HUES64 (cell line): ENCODE data around the gene GMDS.

Experiments
- H3K27ac ChIP-seq: 2 replicates; pipeline ENCODE4 v1.7.0; 2013; ENCODE audit warnings: low read depth, low read length, inconsistent platforms
- H3K27me3 ChIP-seq: 2 replicates; pipeline ENCODE4 v1.6.1; 2013; ENCODE audit warnings: mild to moderate bottlenecking, low read length; ENCODE audit not compliant: insufficient read depth
- H3K36me3 ChIP-seq: 2 replicates; pipeline ENCODE4 v1.6.1; 2013; ENCODE audit warnings: mild to moderate bottlenecking, low read length; ENCODE audit not compliant: insufficient read depth
- H3K4me1 ChIP-seq: 2 replicates; pipeline ENCODE4 v1.6.1; 2013; ENCODE audit warnings: mild to moderate bottlenecking, low read length, moderate library complexity; ENCODE audit not compliant: insufficient read depth
- H3K4me3 ChIP-seq: 2 replicates; pipeline ENCODE4 v1.5.1; 2013; ENCODE audit warnings: mild to moderate bottlenecking, low read length, moderate library complexity
- H3K9ac ChIP-seq: 2 replicates; pipeline ENCODE4 v1.6.1; 2013; ENCODE audit warnings: mild to moderate bottlenecking, low read depth, low read length
- H3K9me3 ChIP-seq: 2 replicates; pipeline ENCODE4 v1.6.1; 2013; ENCODE audit warnings: low read depth, low read length; ENCODE audit not compliant: insufficient read depth
- WGBS: fragments of 150-250, 120-280 bp; methylation state at CpG from one replicate; pipeline ENCODE4 v1.1.7; 2013; ENCODE audit warnings: missing lambda C conversion rate; 5-methylcytosine and 5-hydroxymethylcytosine counted together

Gene GMDS

GRCh38 chr6:1933292-1933691 is 312.1 kb downstream of the GMDS start:
- H3K9me3 ChIP-seq, result no peaks in the 10 kb centered on the region
- WGBS, result 98% methylated on average over 4 of the region's 4 CpGs
- no peak overlapping the region for H3K4me3 ChIP-seq
- no peak overlapping the region for H3K9ac ChIP-seq
- H3K27ac ChIP-seq, result no peak overlapping the region
- no peaks in the 10 kb centered on the region for H3K4me1 ChIP-seq
- no peaks in the 10 kb centered on the region for H3K36me3 ChIP-seq
- H3K27me3 ChIP-seq, result no peaks in the 10 kb centered on the region

- H3K36me3 ChIP-seq, result no peaks in the 10 kb centered on the region
- H3K27ac ChIP-seq, result no peak overlapping the region
These were observed 313.6 kb downstream of the GMDS start for GRCh38 chr6:1931817-1932216.

GRCh38 chr6:1930356-1930755 is 315.0 kb downstream of the GMDS start:
- Histone ChIP-seq H3K27ac (no peak overlapping the region), H3K9ac (no peak overlapping the region), H3K4me1 (0 out of 2 replicates have a peak, but pooled peaks cover 4% of the 10 kb centered on the region), H3K36me3 (no peaks in the 10 kb centered on the region), H3K27me3 (no peaks in the 10 kb centered on the region), H3K9me3 (no peaks in the 10 kb centered on the region), H3K4me3 (no peak overlapping the region)
- 61% methylated on average over 1 of the region's 2 CpGs for WGBS

More at GRCh38 chr6:1931817-1932216, 313.6 kb downstream of the GMDS start:
- no peaks in the 10 kb centered on the region for H3K4me1 ChIP-seq
- no peaks in the 10 kb centered on the region for H3K9me3 ChIP-seq
- H3K27me3 ChIP-seq, result no peaks in the 10 kb centered on the region
- WGBS, result 94% methylated on average over 5 of the region's 5 CpGs
- no peak overlapping the region for H3K9ac ChIP-seq
- no peak overlapping the region for H3K4me3 ChIP-seq

- 93% methylated on average over 9 of the region's 9 CpGs for WGBS
- H3K4me1 ChIP-seq, result 0 out of 2 replicates have a peak, but pooled peaks cover 4% of the 10 kb centered on the region
These were observed 315.5 kb downstream of the GMDS start for GRCh38 chr6:1929931-1930330.

GRCh38 chr6:1925743-1926430 is 319.5 kb downstream of the GMDS start:
- Histone ChIP-seq H3K9ac (no peak overlapping the region), H3K9me3 (no peaks in the 10 kb centered on the region), H3K36me3 (no peaks in the 10 kb centered on the region), H3K27me3 (no peaks in the 10 kb centered on the region), H3K27ac (no peak overlapping the region), H3K4me1 (0 out of 2 replicates have a peak, but pooled peaks cover 4% of the 10 kb centered on the region), H3K4me3 (no peak overlapping the region)
- 75% methylated on average over 10 of the region's 10 CpGs for WGBS

More at GRCh38 chr6:1929931-1930330, 315.5 kb downstream of the GMDS start:
- Histone ChIP-seq H3K27me3 (no peaks in the 10 kb centered on the region), H3K36me3 (no peaks in the 10 kb centered on the region), H3K4me3 (no peak overlapping the region), H3K9ac (no peak overlapping the region), H3K27ac (no peak overlapping the region), H3K9me3 (no peaks in the 10 kb centered on the region)

GRCh38 chr6:1923449-1923848 is 322.0 kb downstream of the GMDS start:
- no peaks in the 10 kb centered on the region for H3K9me3 ChIP-seq
- H3K4me3 ChIP-seq, result no peak overlapping the region
- 96% methylated on average over 13 of the region's 14 CpGs for WGBS
- H3K27ac ChIP-seq, result no peak overlapping the region
- H3K9ac ChIP-seq, result no peak overlapping the region
- no peaks in the 10 kb centered on the region for H3K27me3 ChIP-seq
- H3K36me3 ChIP-seq, result no peaks in the 10 kb centered on the region
- H3K4me1 ChIP-seq, result 0 out of 2 replicates have a peak, but pooled peaks cover 9% of the 10 kb centered on the region

- 81% methylated on average over 9 of the region's 9 CpGs for WGBS
- H3K9me3 ChIP-seq, result no peaks in the 10 kb centered on the region
- H3K27me3 ChIP-seq, result no peaks in the 10 kb centered on the region
- H3K4me1 ChIP-seq, result peaks cover 25% of the 10 kb centered on the region
- no peak overlapping the region for H3K9ac ChIP-seq
- H3K36me3 ChIP-seq, result no peaks in the 10 kb centered on the region
- no peak overlapping the region for H3K4me3 ChIP-seq
- no peak overlapping the region for H3K27ac ChIP-seq
These were observed 327.6 kb downstream of the GMDS start for GRCh38 chr6:1917626-1918371.

GRCh38 chr6:1916334-1917070 is 328.9 kb downstream of the GMDS start:
- Histone ChIP-seq H3K4me3 (no peak overlapping the region), H3K36me3 (no peaks in the 10 kb centered on the region), H3K4me1 (peaks cover 25% of the 10 kb centered on the region), H3K27me3 (no peaks in the 10 kb centered on the region), H3K27ac (no peak overlapping the region), H3K9ac (no peak overlapping the region), H3K9me3 (no peaks in the 10 kb centered on the region)
- WGBS, result 90% methylated on average over 6 of the region's 8 CpGs

GRCh38 chr6:1915226-1915625 is 330.2 kb downstream of the GMDS start:
- Histone ChIP-seq H3K36me3 (no peaks in the 10 kb centered on the region), H3K27me3 (no peaks in the 10 kb centered on the region), H3K9ac (no peak overlapping the region), H3K4me1 (peaks cover 24% of the 10 kb centered on the region), H3K4me3 (no peak overlapping the region), H3K27ac (no peak overlapping the region), H3K9me3 (no peaks in the 10 kb centered on the region)
- whole genome bisulfite sequencing, result 93% methylated on average over 9 of the region's 9 CpGs

- Histone ChIP-seq H3K9me3 (no peaks in the 10 kb centered on the region), H3K36me3 (no peaks in the 10 kb centered on the region), H3K27me3 (no peaks in the 10 kb centered on the region), H3K9ac (no peak overlapping the region), H3K4me1 (peaks cover 30% of the 10 kb centered on the region), H3K4me3 (no peak overlapping the region), H3K27ac (no peak overlapping the region)
- 83% methylated on average over 1 of the region's 3 CpGs for WGBS
These were observed 331.8 kb downstream of the GMDS start for GRCh38 chr6:1913577-1913976.

- Histone ChIP-seq H3K27ac (no peak overlapping the region), H3K36me3 (no peaks in the 10 kb centered on the region), H3K27me3 (no peaks in the 10 kb centered on the region), H3K9me3 (no peaks in the 10 kb centered on the region), H3K4me3 (no peak overlapping the region), H3K4me1 (peaks cover 24% of the 10 kb centered on the region), H3K9ac (no peak overlapping the region)
- 100% methylated on average over 3 of the region's 3 CpGs for WGBS
These were observed 332.7 kb downstream of the GMDS start for GRCh38 chr6:1912731-1913130.
